AG09309 (cell line): ENCODE measurements around the gene TMC8.
"Not testable (repeated sequence)": the region's sequence is repeated elsewhere in the genome, so short reads cannot be mapped to it uniquely, and the experiment has no call there.

ENCODE experiments used
- DNase-seq: peaks from one replicate; pipeline ENCODE4 v3.0.0-alpha.2; 2010; ENCODE audit warnings: low read depth
- H3K4me3 ChIP-seq: 2 replicates; pipeline ENCODE4 v1.5.1; 2011; ENCODE audit warnings: mild to moderate bottlenecking, low read depth, low read length, moderate library complexity; ENCODE audit not compliant: control insufficient read depth
- TF ChIP-seq, protein P1 (sequence below): IDR thresholded peaks from 2 replicates; pipeline ENCODE4 v1.5.1; 2011; ENCODE audit warnings: mild to moderate bottlenecking, low read depth, low read length, inconsistent platforms; ENCODE audit not compliant: insufficient read depth, control insufficient read depth; ENCODE audit errors: missing control alignments

TMC8 gene

DNA sequence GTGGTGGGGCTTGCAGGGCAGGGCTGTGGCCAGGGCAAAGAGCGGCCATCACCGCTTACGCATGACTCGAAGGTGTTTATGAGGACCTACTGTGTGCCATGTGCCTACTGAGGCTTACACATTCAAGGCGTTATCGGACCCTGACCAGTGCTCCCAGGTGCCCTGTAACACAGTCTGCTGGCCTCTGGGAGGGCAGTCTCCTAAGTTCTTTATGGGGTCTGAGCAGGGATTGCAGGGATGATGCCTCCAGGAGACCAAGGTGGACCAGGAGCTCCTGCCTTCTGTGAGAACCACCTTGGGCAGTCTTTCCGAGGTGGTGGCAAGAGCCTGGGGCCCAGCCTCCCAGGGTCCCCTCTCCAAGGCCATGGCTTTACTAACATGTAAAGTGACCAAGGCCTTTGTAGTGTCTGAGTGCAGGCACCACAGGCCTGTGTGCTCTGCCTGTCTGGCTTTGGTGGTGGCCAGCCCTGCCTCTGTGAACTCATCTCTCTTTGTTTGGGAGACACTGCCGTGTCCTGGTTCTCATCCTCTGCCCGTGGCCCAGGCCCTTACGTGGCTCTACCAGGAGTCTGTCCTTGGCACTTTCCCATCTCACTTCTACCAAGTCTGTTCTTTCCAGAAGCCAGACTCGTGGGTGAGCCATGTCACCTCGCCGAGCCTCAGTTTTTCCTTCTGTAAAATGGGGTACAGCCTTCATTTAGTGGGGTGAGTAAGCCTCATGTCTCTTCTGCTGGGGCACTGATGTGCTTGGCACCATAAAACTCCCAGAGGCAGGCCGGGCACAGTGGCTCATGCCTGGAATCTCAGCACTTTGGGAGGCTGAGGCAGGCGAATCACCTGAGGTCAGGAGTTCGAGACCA lies 34.4 kb downstream of the TMC8 start:
- H3K4me3 ChIP-seq = no peak overlapping the region
- DNase-seq = no peak
- TF ChIP-seq, protein P1, sequence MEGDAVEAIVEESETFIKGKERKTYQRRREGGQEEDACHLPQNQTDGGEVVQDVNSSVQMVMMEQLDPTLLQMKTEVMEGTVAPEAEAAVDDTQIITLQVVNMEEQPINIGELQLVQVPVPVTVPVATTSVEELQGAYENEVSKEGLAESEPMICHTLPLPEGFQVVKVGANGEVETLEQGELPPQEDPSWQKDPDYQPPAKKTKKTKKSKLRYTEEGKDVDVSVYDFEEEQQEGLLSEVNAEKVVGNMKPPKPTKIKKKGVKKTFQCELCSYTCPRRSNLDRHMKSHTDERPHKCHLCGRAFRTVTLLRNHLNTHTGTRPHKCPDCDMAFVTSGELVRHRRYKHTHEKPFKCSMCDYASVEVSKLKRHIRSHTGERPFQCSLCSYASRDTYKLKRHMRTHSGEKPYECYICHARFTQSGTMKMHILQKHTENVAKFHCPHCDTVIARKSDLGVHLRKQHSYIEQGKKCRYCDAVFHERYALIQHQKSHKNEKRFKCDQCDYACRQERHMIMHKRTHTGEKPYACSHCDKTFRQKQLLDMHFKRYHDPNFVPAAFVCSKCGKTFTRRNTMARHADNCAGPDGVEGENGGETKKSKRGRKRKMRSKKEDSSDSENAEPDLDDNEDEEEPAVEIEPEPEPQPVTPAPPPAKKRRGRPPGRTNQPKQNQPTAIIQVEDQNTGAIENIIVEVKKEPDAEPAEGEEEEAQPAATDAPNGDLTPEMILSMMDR = no peak

- H3K4me3 ChIP-seq = no peak overlapping the region
- TF ChIP-seq, protein P1 = no peak
- DNase-seq = no peak
Observed at GRCh38 chr17:78166416-78166815, 35.8 kb downstream of the TMC8 start.

DNA sequence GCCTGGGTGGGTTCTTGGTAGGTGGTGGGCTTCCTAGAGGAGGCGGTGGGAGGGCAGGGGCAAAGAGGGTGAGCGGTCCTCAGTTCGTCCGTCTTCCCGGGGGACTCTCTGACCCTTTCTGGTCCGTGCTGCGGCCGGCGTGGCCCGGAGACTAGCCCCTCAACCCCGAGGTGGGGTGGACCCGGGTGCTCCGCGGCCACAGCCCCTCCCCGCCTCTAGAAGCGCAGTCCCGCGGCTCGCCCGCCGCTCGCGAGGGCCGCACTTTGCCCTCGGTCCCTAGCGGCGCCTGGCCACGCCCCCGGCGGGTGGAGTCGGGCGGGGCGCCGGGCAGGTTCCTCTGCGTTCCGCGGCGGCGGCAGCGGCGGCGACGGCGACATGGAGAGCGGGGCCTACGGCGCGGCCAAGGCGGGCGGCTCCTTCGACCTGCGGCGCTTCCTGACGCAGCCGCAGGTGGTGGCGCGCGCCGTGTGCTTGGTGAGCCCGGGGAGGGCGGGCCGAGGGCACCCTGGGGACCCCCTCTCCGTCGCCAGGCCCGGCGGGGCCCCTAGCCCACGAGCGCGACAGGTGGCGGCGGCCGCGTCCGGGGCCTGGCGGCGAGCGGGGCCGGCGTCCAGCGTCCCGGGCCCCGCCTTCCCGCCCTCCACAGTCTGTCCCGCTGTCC lies 37.8 kb downstream of the TMC8 start, which contains the start of gene SYNGR2:
Gene SYNGR2, plus strand, starts transcription at position 340 of the 661 bp plus-strand sequence. Its CDS starts 36 bp downstream, at position 376.
- no peak for DNase-seq
- TF ChIP-seq, protein P1 = no peak

GRCh38 chr17:78168903-78169793 lies 38.6 kb downstream of the TMC8 start:
- DNase-seq = no peak
- H3K4me3 ChIP-seq = peak overlapping the region; percentile 69
- TF ChIP-seq, protein P1 = no peak

More for the DNA sequence above, 37.8 kb downstream of the TMC8 start, which contains the start of gene SYNGR2:
- peak within 1 kb of the TSS; percentile 69 for H3K4me3 ChIP-seq

- H3K4me3 ChIP-seq = no peak overlapping the region
- no peak for DNase-seq
- TF ChIP-seq, protein P1 = no peak
Observed at GRCh38 chr17:78170692-78171590, 40.4 kb downstream of the TMC8 start.

- not testable (repeated sequence) for DNase-seq, H3K4me3 ChIP-seq
Observed at GRCh38 chr17:78171591-78172248, 41.1 kb downstream of the TMC8 start.
